SK-N-SH treated with all-trans-retinoic acid at 6 μM for 48 hours (cell line): ENCODE data around the gene RAB11FIP3.

Experiments
- ATAC-seq: fragments of 200-7000 bp; cut with Tn5 transposase; 3 replicates; pipeline ENCODE4 v1.9.1; 2020; ENCODE audit warnings: mild to moderate bottlenecking, moderate library complexity
- ARNTL ChIP-seq: fragments of 450-650 bp; formaldehyde crosslinking; IDR thresholded peaks from 2 replicates; pipeline ENCODE4 v1.5.0; 2020; ENCODE audit warnings: low read depth, mild to moderate bottlenecking, moderate library complexity, borderline replicate concordance
- CSDC2 ChIP-seq: fragments of 250-450 bp; sonication (Bioruptor Pico); IDR thresholded peaks from 2 replicates; pipeline ENCODE4 v1.5.0; 2020; ENCODE audit warnings: mild to moderate bottlenecking, moderate library complexity
- ESRRG ChIP-seq: fragments of 250-450 bp; sonication (Bioruptor Pico); IDR thresholded peaks from 2 replicates; pipeline ENCODE4 v1.6.1; 2021; ENCODE audit warnings: mild to moderate bottlenecking
- GLIS3 ChIP-seq: fragments of 250-450 bp; sonication (Bioruptor Pico); IDR thresholded peaks from 2 replicates; pipeline ENCODE4 v1.5.0; 2020; ENCODE audit warnings: mild to moderate bottlenecking, moderate library complexity
- ISL1 ChIP-seq: fragments of 250-450 bp; sonication (Bioruptor Pico); IDR thresholded peaks from 2 replicates; pipeline ENCODE4 v2.1.2; 2022; ENCODE audit warnings: mild to moderate bottlenecking, moderate library complexity
- OSR1 ChIP-seq: fragments of 250-450 bp; sonication (Bioruptor Pico); IDR thresholded peaks from 2 replicates; pipeline ENCODE4 v1.8.0; 2022; ENCODE audit warnings: moderate library complexity, mild to moderate bottlenecking, inconsistent platforms
- PPARA ChIP-seq: fragments of 250-450 bp; sonication (Bioruptor Pico); IDR thresholded peaks from 2 replicates; pipeline ENCODE4 v1.5.0; 2020; ENCODE audit warnings: mild to moderate bottlenecking, borderline replicate concordance
- RARB ChIP-seq: fragments of 250-450 bp; sonication (Bioruptor Pico); IDR thresholded peaks from 2 replicates; pipeline ENCODE4 v1.8.0; 2021; ENCODE audit warnings: mild to moderate bottlenecking, moderate library complexity
- SNAI2 ChIP-seq: fragments of 250-450 bp; sonication (Bioruptor Pico); IDR thresholded peaks from 2 replicates; pipeline ENCODE4 v1.5.0; 2020; ENCODE audit warnings: mild to moderate bottlenecking, moderate library complexity
- TCF4 ChIP-seq: fragments of 250-450 bp; sonication (Bioruptor Pico); IDR thresholded peaks from 2 replicates; pipeline ENCODE4 v1.8.0; 2021; ENCODE audit warnings: mild to moderate bottlenecking, moderate library complexity, borderline replicate concordance
- ZC3H10 ChIP-seq: fragments of 250-450 bp; sonication (Bioruptor Pico); IDR thresholded peaks from 2 replicates; pipeline ENCODE4 v1.5.1; 2021; ENCODE audit warnings: mild to moderate bottlenecking, moderate library complexity
- ZNF565 ChIP-seq: fragments of 450-650 bp; formaldehyde crosslinking; conservative IDR thresholded peaks from 2 replicates; pipeline ENCODE4 v1.5.0; 2020; ENCODE audit warnings: low read depth, mild to moderate bottlenecking, moderate library complexity
- ZNF8 ChIP-seq: fragments of 450-650 bp; formaldehyde crosslinking; IDR thresholded peaks from 2 replicates; pipeline ENCODE4 v1.5.0; 2020; ENCODE audit warnings: mild to moderate bottlenecking, moderate library complexity
- TF ChIP-seq, protein P1 (sequence below): fragments of 250-450 bp; sonication (Bioruptor Pico); IDR thresholded peaks from 2 replicates; pipeline ENCODE4 v1.8.0; 2020; ENCODE audit warnings: mild to moderate bottlenecking, moderate library complexity, borderline replicate concordance
- TF ChIP-seq, protein P2 (sequence below): fragments of 250-450 bp; sonication (Bioruptor Pico); IDR thresholded peaks from 2 replicates; pipeline ENCODE4 v1.5.1; 2021; ENCODE audit warnings: mild to moderate bottlenecking, moderate library complexity
- TF ChIP-seq, protein P3 (sequence below): fragments of 250-450 bp; sonication (Bioruptor Pico); IDR thresholded peaks from 2 replicates; pipeline ENCODE4 v1.5.0; 2020; ENCODE audit warnings: mild to moderate bottlenecking, moderate library complexity
- TF ChIP-seq, protein P4 (sequence below): fragments of 250-450 bp; sonication (Bioruptor Pico); IDR thresholded peaks from 2 replicates; pipeline ENCODE4 v1.5.1; 2020; ENCODE audit warnings: low read depth, mild to moderate bottlenecking, moderate library complexity

RAB11FIP3 gene

DNA sequence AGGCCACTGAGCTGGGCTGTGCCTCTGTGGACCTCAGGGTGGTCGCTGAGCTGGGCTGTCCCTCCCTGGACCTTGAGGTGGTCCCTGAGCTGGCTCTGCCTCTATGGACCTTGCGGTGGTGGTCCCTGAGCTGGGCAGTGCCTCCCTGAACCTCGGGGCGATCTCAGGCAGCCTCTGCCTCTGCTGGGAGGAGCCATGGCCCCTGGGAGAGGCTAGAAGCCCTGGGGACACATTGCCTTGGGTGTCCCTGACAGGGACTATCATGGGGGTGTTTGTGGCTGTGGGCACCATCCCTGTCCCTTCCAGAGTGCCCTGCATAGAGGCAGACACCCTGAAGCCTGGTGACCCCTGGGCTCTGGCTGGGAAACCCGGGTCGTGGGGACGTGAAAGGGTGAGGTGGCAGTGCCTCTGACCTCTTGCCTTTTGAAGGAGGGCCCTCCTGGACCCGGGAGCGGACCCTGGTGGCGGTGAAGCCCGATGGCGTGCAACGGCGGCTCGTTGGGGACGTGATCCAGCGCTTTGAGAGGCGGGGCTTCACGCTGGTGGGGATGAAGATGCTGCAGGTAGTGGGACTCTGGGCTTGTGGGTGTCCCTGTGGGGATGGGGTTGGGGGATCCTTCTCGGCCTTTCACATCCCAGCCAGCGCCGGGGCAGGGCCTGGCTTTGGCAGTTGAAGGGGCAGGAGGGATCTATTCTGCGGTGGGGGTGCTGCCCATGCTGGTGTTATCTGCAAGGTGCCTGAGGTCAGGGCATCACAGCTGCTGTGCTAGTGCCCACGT is 26.7 kb upstream of the RAB11FIP3 start:
- TF ChIP-seq, protein P1, sequence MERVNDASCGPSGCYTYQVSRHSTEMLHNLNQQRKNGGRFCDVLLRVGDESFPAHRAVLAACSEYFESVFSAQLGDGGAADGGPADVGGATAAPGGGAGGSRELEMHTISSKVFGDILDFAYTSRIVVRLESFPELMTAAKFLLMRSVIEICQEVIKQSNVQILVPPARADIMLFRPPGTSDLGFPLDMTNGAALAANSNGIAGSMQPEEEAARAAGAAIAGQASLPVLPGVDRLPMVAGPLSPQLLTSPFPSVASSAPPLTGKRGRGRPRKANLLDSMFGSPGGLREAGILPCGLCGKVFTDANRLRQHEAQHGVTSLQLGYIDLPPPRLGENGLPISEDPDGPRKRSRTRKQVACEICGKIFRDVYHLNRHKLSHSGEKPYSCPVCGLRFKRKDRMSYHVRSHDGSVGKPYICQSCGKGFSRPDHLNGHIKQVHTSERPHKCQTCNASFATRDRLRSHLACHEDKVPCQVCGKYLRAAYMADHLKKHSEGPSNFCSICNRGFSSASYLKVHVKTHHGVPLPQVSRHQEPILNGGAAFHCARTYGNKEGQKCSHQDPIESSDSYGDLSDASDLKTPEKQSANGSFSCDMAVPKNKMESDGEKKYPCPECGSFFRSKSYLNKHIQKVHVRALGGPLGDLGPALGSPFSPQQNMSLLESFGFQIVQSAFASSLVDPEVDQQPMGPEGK (CRISPR knock-in tag) = no peak
- TF ChIP-seq, protein P2, sequence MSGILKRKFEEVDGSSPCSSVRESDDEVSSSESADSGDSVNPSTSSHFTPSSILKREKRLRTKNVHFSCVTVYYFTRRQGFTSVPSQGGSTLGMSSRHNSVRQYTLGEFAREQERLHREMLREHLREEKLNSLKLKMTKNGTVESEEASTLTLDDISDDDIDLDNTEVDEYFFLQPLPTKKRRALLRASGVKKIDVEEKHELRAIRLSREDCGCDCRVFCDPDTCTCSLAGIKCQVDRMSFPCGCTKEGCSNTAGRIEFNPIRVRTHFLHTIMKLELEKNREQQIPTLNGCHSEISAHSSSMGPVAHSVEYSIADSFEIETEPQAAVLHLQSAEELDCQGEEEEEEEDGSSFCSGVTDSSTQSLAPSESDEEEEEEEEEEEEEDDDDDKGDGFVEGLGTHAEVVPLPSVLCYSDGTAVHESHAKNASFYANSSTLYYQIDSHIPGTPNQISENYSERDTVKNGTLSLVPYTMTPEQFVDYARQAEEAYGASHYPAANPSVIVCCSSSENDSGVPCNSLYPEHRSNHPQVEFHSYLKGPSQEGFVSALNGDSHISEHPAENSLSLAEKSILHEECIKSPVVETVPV (CRISPR knock-in tag) = no peak
- no peak for TF ChIP-seq GLIS3 (CRISPR knock-in tag)
- TF ChIP-seq ZC3H10 (CRISPR knock-in tag) = no peak
- TF ChIP-seq PPARA (CRISPR knock-in tag) = no peak
- TF ChIP-seq TCF4 (CRISPR knock-in tag) = no peak
- no peak for TF ChIP-seq ISL1 (CRISPR knock-in tag)
- TF ChIP-seq, protein P3, sequence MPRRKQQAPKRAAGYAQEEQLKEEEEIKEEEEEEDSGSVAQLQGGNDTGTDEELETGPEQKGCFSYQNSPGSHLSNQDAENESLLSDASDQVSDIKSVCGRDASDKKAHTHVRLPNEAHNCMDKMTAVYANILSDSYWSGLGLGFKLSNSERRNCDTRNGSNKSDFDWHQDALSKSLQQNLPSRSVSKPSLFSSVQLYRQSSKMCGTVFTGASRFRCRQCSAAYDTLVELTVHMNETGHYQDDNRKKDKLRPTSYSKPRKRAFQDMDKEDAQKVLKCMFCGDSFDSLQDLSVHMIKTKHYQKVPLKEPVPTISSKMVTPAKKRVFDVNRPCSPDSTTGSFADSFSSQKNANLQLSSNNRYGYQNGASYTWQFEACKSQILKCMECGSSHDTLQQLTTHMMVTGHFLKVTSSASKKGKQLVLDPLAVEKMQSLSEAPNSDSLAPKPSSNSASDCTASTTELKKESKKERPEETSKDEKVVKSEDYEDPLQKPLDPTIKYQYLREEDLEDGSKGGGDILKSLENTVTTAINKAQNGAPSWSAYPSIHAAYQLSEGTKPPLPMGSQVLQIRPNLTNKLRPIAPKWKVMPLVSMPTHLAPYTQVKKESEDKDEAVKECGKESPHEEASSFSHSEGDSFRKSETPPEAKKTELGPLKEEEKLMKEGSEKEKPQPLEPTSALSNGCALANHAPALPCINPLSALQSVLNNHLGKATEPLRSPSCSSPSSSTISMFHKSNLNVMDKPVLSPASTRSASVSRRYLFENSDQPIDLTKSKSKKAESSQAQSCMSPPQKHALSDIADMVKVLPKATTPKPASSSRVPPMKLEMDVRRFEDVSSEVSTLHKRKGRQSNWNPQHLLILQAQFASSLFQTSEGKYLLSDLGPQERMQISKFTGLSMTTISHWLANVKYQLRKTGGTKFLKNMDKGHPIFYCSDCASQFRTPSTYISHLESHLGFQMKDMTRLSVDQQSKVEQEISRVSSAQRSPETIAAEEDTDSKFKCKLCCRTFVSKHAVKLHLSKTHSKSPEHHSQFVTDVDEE (CRISPR knock-in tag) = no peak
- no peak for TF ChIP-seq OSR1
- TF ChIP-seq ESRRG = no peak
- TF ChIP-seq, all 23 proteins: peak for 0
- ATAC-seq = no peak

DNA sequence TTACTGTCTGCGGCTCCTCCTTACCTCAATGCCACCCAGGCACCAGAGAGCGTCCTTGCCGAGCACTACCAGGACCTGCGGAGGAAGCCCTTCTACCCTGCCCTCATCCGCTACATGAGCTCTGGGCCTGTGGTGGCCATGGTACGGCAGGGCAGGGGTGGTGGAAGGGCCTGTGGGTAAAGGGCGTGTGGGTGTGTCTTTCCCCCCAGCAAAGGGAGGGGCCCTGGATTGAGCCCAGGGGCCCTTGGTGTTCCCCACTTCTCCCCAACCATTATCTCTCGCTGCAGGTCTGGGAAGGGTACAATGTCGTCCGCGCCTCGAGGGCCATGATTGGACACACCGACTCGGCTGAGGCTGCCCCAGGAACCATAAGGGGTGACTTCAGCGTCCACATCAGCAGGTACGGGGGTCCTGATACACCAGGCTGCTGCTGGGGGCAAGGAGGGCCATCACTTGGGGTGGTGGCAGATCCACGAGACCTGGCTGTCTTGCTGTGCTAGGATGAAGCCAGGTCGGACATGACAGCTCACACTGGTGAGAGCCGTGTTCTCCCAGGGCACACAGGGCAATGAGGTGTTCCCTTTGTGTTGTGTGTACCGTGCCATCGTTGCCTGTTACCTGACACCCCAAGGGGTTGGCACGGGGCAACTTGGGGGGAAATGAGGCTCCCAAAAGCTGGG is 26.0 kb upstream of the RAB11FIP3 start:
- ATAC-seq = no peak
- TF ChIP-seq TCF4 (CRISPR knock-in tag) = no peak
- TF ChIP-seq ZNF8 (CRISPR knock-in tag) = no peak
- TF ChIP-seq CSDC2 = no peak
- no peak for TF ChIP-seq PPARA (CRISPR knock-in tag)
- TF ChIP-seq, protein P3 (CRISPR knock-in tag) = no peak
- TF ChIP-seq ESRRG = no peak
- TF ChIP-seq ARNTL = no peak
- TF ChIP-seq SNAI2 (CRISPR knock-in tag) = no peak
- TF ChIP-seq, protein P2 (CRISPR knock-in tag) = no peak
- TF ChIP-seq, protein P4, sequence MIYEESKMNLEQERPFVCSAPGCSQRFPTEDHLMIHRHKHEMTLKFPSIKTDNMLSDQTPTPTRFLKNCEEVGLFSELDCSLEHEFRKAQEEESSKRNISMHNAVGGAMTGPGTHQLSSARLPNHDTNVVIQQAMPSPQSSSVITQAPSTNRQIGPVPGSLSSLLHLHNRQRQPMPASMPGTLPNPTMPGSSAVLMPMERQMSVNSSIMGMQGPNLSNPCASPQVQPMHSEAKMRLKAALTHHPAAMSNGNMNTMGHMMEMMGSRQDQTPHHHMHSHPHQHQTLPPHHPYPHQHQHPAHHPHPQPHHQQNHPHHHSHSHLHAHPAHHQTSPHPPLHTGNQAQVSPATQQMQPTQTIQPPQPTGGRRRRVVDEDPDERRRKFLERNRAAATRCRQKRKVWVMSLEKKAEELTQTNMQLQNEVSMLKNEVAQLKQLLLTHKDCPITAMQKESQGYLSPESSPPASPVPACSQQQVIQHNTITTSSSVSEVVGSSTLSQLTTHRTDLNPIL = no peak
- no peak for TF ChIP-seq ZC3H10 (CRISPR knock-in tag)
- TF ChIP-seq RARB = no peak
- no peak for TF ChIP-seq ZNF565 (CRISPR knock-in tag)
